Epithelial cell of prostate (primary cell): ENCODE data around the gene RXRG.
"Not testable (repeated sequence)": the region's sequence is repeated elsewhere in the genome, so short reads cannot be mapped to it uniquely, and the experiment has no call there.

ENCODE experiments used
- DNase-seq: peaks from one replicate; pipeline ENCODE4 v3.0.0-alpha.2; 2011; ENCODE audit warnings: low read depth, low spot score
- H3K27ac ChIP-seq: fragments of 450-650 bp; 2 replicates; pipeline ENCODE4 v1.5.1; 2017; ENCODE audit warnings: mild to moderate bottlenecking

Gene RXRG

DNA sequence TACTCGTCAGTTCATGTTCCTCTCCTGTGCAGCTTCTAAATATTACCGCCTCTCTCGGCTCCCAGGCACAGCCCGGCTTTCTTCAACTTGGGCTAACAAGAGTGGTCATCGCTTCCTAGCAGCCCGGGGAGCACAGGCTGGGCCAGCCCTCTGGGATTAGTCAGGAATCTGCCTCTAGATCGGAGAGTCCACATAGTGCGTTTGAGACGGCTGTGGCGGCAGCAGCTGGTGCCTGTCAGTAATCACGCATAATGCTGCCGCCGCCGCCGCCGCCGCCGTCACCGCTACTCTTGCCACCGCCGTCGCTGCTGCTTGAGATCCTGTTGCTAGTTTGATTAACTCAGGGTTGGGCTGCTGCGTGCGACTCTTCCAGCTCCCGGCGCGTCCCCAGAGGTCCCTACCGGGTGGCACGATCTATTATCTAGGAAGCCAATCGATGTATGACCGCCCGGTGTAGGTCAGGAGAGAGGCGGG lies at the start of gene RXRG:
TSS of gene RXRG (minus strand) at position 230 of the 474 bp plus-strand sequence. CDS start 233 bp downstream, outside the sequence.
- H3K27ac ChIP-seq = no peak within 1 kb of the TSS
- DNase-seq = no peak

DNA sequence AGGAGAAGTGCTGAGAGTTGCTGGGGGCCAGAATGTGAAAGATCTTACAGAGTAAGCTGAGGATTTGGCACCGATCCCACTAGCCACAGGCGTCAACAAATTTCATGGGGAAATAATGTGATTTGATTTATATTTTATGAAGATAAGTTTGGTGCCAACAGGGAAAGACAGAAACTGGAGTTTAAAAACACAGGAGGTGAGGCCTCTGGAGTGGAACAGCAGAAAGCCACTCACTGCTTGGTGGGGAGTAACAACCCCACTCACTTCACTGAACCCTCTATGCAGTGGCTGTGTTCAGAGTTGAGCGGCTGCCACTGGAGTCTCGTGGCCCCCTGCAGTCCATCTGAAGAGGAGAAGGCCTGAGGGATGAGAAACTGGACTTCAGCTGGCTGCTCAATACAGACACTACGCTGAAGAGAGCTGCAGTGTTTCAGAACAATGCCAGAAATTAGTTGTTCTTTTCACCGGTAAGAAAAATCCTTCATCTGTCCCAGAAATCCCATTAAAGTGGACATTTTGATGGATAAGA lies 48.0 kb upstream of the RXRG start:
- no peak overlapping the region for H3K27ac ChIP-seq
- no peak for DNase-seq

DNA sequence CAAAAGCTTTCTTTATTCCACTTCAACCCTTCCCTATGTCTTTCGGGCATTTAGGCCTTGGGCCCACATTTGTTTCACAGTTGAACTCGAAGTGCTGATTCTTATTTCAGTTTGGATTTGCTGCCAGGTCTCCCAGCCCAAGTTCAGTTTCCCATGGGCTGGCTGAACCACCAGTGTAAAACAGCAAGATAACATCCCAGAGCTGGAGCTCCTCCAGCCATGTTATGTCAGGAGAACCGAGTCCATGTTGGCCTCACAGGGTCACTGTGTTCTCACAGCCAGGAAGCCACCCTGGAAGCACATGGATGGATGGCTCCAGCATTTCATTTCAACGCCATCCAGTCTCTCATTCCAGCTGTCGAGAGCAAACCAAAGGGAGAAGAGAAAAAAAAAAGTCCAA lies 45.2 kb upstream of the RXRG start:
- H3K27ac ChIP-seq = no peak overlapping the region
- DNase-seq = no peak

DNA sequence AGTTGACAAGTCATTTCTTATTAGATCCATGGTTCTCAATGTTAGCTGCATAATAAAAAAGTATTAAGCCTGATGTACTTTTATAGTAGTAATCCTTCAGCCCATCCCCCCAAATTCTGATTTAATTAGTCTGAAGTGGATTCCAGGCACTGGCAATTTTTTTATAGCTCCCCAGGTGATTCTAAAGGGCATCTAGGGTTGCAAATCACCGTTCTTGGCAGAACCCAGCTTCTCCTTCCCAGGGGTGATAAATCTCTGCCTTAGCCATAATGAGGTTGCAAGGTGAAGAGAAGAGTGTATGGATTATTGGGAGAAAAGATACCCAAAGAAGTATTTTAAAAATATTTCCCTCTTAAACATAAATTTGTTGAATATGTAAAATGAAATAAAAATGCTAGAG lies 43.0 kb upstream of the RXRG start:
- H3K27ac ChIP-seq = no peak overlapping the region
- DNase-seq = no peak

DNA sequence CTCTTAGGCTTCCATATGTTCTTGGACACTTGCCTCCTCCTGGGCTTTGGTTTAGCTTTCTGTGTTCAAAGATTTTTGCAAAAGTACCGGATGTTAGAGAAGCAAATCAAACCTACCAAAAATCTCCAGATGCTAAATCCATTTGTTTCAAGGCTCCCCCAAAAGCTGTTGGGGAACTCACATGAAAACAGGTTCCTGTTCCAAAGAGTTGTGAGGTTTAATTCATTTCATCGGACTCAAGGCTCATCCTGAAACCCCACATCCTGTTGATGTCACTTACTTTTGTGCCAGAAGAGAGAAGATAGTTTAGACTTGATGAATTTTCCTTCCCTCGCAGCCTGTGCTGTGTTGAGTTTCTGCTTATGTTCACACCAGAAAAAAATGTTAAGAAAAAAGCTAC lies 41.7 kb upstream of the RXRG start:
- H3K27ac ChIP-seq = no peak overlapping the region
- no peak for DNase-seq

DNA sequence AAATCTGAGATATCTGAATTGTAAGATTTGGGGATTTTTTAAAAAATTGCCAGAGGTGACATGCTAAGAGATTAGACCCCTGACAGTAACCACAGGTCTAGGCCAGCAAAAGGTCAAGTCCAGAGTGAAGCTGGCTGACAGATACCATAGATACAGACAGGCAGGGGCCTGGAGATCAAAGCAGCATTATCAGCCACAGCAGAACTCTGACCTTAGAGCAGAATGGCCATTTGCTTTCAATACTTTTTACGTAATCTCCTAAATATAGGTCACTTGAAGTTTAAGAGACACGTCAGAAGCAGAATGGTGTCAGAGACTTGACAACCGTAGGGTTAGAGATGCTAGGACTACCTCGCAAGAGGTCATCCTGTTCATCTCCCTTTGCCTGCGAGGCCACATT lies 40.8 kb upstream of the RXRG start:
- no peak overlapping the region for H3K27ac ChIP-seq
- DNase-seq = no peak

DNA sequence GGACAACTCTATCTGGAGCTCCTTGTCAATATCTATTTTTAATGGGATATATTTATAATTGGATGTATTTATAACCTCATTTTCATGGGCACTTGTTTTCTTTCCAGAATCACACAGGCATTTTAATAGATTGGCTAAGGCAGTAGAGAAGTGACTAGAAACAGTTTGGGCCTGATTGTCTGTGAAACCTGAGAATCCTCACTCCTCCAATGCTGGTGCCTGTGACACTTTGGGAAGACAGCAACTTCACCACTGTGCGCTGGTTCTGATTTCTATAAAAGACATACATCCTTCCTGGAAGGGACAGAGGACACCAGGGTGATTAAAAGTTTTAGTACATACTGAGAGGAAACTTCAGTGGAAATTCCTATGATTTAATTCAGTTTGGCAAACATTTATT lies 39.6 kb upstream of the RXRG start:
- H3K27ac ChIP-seq = no peak overlapping the region
- no peak for DNase-seq

DNA sequence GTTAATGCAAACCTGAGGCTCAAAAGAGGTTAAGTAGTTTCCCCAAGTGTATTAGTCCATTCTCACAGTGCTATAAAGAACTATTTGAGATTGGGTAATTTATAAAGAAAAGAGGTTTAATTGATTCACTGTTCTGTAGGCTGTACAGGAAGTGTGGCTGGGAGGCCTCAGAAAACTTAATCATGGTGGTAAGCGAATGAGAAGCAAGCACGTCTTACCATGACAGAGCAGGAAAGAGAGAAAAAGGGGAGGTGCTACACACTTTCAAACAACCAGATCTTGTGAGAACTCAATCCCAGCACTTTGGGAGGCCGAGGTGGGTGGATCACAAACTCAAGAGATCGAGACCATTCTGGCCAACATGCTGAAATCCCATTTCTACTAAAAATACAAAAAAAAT lies 38.5 kb upstream of the RXRG start:
- DNase-seq = no peak
- no peak overlapping the region for H3K27ac ChIP-seq

DNA sequence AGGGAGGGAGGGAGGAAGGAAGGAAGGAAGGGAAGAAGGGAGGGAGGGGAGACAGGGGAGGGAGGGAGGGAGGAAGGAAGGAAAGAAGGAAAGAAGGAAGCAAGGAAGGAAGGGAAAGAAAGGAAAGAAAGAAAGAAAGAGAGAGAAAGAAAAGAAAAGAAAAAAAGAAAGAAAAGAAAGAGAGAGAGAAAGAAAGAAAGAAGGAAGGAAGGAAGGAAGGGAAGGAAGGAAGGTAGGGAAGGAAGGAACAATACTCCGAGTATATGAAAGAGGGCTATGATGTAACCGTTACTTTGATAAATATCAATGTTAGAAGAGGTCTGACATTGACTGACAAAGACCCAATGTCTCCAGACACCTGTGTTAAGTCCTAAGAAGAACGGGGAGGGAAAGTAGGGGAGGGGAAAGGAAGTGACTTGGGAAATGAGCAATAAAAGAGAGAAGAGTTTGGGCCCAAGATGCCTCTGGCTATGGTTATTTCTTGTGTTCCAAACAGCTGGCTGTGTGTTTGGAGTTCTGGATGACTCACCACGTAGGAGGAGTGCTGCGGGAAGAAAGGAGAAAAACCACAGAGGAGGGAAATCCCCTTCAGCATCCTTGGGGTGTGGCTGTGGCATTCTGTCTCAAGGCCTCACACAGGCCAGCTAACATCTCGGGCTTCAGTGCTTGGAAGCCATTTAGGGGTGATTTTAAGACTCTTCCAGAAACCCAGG lies 37.0 kb upstream of the RXRG start:
- peak; percentile 70 for DNase-seq
- H3K27ac ChIP-seq = no peak overlapping the region

DNA sequence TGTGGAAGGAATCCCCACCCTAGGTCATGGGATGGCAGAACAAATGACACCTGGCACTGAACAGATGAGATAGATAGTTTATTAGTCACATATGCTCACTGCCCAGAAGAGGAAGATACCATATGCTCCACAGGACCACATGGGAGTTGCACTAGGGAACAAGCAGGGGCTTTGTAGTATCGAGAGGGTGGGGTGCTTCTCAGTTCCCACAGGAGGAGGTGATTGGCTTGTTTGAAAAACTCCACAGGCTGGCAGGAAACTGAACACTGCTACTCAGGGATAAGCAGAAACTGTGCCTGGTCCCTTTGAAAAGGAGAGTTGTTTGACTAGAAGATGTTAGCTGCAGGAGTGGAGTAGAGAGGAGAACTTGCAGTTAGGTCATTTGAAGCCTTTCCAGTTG lies 31.9 kb upstream of the RXRG start:
- no peak overlapping the region for H3K27ac ChIP-seq

DNA sequence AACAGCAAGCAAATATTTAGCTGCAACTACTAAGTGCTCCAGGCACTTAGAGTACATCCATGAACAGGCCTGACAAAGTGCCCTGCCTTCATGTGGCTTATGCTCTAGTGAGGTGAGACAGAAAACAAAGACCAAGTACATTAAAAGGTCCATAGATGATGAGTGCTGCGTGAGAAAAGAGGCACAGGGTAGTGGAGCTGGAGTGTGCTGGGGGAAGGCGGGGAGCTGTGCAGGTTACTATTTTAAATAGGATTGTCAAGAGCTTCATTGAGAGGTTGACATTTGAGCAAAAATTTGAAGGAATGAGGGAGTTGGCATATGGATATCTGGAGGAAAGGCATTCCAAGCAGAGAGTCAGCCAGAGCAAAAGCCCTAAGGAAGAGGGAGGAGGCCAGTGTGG lies 29.3 kb upstream of the RXRG start:
- H3K27ac ChIP-seq = no peak overlapping the region
- no peak for DNase-seq

More for the DNA sequence above, 31.9 kb upstream of the RXRG start:
- DNase-seq = no peak

DNA sequence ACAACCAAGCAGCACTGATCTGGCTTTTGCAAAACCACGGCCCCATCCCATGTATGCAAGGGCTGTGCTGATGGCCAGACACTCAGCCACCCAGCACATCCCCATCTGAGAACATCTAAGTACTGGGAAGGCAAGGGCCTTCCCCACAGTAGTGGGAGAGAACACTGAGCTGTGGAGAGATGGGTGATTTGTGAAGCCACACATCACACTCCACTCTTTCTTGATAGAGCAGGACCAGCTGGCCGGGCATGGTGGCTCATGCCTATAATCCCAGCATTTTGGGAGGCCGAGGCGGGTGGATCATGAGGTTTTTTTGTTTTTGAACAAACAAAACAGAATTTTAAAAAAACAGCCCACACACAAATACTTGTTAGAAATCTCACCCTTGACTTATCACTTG lies 28.2 kb upstream of the RXRG start:
- DNase-seq = no peak
- no peak overlapping the region for H3K27ac ChIP-seq

DNA sequence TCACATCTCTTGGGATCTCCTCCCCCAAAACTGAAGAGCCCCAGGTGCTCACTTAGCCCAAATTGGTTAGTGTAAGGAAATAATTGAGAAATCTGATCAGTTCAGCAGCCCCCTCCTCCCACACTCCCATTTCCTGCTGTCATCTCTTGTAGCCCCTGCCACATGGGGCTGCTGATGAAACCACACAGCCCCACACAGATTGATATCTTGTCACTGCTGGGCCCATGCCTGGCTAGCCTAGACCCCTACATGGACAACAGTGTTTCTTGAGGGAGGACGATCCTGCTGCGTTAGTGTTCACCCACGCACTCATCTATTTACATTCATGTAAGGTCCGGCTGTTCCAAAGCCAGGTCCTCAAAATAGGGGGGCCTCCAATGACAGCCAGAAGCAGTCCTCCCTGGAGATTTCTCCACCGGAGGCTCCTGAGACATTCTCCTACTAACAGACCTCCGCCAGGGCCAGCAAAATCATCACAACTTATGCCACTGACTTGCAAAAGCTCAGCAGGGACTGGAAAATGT lies 23.9 kb upstream of the RXRG start:
- DNase-seq = no peak
- H3K27ac ChIP-seq = no peak overlapping the region

DNA sequence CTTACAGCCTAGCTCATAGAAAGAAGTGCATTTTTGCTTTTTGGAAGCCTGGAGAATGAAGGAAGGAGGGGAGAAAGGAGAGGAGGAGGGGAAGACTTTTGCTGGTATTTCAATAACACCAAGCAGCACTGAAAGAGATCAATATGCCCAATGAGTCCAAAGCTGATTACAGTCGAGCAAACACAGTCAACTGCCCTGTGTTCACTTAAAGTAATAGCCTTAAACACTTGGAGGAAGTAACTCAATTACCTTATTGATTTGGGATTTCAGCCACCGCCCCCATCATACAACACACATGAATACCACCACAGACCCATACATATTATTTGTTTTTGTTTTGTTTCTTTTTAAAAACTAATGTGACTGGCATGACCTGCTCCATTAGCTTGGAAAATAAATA lies 23.3 kb upstream of the RXRG start:
- no peak for DNase-seq
- no peak overlapping the region for H3K27ac ChIP-seq

DNA sequence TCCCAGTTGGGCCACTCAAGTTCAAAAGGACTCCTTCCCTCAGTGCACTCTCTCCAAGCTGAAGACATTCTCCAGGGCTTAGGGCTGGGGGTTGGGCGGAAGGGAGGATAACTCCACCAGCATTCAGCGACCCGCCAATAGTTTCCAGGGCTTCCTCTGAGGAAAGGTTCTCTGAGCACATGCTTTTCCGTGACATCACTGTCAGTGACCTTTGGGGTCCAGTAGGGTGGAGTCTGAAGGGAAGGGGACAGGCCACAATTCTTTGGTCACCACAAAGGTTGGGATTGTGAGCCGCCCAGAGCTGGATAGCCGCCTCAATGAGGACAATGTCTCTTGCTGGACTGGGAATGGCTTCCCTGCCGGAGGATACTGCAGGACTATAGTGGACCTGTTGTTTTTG lies 22.8 kb upstream of the RXRG start:
- DNase-seq = no peak
- no peak overlapping the region for H3K27ac ChIP-seq

DNA sequence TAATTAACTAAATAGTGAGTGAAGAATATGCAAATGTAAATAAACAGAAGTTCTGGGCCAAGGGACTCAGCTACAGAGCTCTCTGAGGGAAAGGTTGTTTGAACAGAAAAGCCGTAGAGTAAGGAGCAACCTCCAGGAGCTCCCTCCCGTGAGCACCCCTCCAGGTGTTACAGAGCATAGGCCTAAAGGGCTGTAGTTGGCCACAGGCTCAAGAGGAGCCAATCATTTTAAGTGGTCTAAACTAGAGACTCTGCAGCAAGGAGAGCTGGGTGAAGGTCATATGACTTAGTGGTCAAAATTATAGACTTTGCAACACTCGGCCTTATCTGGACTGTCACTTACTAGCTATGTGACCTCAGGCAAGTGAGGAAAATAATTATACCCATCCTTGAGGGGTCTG lies 19.1 kb upstream of the RXRG start:
- no peak overlapping the region for H3K27ac ChIP-seq
- no peak for DNase-seq

DNA sequence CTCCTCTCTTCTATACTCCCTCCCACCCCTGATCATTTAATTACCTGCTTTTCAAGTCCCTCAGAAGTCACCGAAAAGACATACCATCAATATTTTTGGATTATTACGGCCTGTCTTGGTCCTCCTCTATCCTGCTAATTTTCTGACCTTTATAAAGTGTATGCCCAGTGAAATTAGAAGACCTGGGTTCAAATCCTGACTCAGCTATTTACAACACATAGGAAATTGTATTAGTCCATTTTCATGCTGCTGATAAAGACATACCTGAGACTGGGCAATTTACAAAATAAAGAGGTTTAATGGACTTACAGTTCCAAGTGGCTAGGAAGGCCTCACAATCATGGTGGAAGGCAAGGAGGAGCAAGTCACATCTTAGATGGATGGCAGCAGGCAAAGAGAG lies 14.8 kb upstream of the RXRG start:
- DNase-seq, H3K27ac ChIP-seq: not testable (repeated sequence)

DNA sequence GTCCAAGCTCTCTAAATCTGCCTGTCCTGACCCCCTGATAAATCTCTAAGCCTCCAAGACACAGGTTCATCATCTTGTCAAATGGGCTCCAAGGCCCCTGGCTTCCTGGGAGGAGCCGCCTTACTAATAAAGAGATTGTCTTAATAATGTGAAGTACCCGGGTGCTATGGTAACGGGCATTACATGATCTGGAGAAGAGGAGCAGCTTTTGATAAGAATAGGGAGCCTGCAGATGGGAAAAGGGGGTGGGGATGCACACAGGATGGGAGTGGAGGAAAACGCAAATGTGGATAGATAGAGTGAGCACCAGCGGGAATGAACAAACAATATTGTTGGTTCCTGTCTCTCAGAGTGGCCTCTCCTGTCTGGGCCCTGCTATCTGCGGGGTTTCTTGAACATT lies 11.9 kb upstream of the RXRG start:
- H3K27ac ChIP-seq = no peak overlapping the region
- no peak for DNase-seq

DNA sequence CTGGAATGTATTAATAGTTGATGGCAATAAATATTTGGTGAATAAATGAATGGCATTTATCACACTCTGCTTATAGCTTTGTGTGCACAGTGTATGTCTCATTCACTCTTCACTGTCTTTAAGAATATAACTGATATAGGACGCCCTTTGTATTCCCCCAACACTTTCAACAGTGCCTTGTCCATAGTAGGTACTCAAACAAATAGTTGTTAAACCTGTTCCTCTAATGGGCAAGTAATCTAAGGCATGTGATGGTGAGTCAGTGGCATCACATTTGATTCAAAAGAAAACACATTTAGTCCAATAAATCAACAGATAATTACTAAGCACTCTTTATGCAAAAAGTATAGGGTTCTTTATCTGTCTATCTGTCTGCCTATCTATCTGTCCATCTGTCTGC lies 11.2 kb upstream of the RXRG start:
- peak; percentile 37 for DNase-seq
- no peak overlapping the region for H3K27ac ChIP-seq

DNA sequence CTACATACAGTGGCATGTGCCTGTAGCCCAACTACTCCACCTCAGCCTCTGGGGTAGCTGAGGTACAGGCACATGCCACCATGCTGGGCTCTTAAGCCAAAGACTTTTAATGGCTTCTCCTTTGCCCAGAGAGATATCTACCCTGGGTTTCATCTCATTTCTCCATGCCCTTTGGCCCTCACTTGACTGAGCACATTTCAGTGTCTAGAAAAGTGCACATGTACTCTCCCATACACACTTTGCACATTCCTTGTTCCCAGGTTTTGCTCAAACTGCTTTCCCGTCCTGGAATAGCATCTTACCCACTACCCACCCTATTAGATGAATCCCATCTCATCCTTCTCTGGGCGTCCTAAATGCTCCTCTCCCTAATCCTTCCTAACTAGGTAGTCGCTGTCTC lies 10.2 kb upstream of the RXRG start:
- no peak overlapping the region for H3K27ac ChIP-seq
- DNase-seq = no peak

DNA sequence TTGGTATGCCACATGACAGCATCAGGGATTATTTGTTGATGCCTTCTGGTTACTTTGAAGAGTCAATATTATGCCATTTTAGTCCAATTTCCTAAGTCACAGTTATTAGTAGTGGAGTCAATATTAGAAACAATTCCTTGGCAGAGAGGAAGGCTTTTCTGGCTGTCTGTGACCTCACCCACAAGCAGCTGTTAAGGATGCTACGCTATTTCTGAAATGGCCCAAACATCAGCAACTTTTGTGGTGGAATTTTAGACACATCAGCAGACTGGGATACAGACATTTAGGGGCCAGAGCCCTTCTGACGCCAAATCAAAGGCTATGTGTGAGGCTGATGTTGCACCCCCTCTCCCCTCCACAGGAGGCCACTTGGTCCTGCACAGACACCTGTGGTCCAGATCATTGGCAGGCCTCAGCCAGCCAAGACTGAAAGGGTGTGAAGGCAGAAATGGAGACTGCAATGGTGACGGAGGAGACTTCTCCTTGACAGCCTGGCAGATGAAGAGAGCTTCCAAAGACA lies 9.2 kb upstream of the RXRG start:
- DNase-seq = no peak
- no peak overlapping the region for H3K27ac ChIP-seq
